Measurements from ENCODE around the gene CALM1. TPM values are rescaled to one million over a fixed set of nuclear protein-coding genes. Genes with fewer than 3 reads are reported as not detected.

The CALM1 gene
- total RNA-seq, 1 experiment from 2014 or later: 373 TPM

DNA sequence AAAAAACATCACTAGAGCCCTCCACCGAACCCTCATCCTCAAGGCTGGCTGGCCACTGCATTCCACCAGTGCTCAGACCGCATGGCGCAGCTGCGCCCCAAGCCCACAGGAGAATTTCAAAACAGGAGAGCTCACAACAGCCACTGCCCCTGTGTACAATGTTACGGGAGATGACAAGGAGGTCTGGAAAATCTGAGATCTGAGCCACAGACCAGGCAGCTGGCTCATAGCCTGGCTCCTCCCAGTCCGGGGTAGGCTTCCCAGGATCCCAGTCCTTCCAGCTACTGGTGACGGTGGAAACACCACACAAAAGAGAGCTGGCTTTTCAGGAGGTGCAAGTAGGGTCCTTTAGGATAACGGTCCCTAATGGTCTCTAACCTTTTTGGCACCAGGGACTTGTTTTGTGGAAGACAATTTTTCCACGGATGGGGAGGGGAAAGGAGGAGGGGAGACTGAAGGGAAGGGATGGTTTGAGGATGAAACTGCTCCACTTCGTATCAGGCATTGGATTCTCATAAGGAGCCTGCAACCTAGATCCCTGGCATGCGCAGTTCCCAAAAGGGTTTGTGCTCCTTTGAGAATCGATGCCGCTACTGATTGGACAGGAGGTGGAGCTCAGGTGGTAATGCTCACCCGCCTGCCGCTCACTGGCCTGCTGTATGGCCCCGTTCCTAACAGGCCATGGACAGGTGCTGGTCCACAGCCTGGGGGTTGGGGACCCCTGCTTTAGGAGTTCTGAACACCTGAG is 42.1 kb upstream of the CALM1 start (continued):
- TF ChIP-seq, protein P1, sequence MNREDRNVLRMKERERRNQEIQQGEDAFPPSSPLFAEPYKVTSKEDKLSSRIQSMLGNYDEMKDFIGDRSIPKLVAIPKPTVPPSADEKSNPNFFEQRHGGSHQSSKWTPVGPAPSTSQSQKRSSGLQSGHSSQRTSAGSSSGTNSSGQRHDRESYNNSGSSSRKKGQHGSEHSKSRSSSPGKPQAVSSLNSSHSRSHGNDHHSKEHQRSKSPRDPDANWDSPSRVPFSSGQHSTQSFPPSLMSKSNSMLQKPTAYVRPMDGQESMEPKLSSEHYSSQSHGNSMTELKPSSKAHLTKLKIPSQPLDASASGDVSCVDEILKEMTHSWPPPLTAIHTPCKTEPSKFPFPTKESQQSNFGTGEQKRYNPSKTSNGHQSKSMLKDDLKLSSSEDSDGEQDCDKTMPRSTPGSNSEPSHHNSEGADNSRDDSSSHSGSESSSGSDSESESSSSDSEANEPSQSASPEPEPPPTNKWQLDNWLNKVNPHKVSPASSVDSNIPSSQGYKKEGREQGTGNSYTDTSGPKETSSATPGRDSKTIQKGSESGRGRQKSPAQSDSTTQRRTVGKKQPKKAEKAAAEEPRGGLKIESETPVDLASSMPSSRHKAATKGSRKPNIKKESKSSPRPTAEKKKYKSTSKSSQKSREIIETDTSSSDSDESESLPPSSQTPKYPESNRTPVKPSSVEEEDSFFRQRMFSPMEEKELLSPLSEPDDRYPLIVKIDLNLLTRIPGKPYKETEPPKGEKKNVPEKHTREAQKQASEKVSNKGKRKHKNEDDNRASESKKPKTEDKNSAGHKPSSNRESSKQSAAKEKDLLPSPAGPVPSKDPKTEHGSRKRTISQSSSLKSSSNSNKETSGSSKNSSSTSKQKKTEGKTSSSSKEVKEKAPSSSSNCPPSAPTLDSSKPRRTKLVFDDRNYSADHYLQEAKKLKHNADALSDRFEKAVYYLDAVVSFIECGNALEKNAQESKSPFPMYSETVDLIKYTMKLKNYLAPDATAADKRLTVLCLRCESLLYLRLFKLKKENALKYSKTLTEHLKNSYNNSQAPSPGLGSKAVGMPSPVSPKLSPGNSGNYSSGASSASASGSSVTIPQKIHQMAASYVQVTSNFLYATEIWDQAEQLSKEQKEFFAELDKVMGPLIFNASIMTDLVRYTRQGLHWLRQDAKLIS (CRISPR knock-in tag; IDR thresholded peaks at IDR 0.05; ENCODE audit: borderline replicate concordance): no peak
- TF ChIP-seq OVOL2 (CRISPR knock-in tag; IDR thresholded peaks at IDR 0.05; ENCODE audit: borderline replicate concordance): no peak
- no peak for TF ChIP-seq RORB (CRISPR knock-in tag; IDR thresholded peaks at IDR 0.05)
- no peak for TF ChIP-seq FOXK1 (CRISPR knock-in tag; IDR thresholded peaks at IDR 0.05)
- TF ChIP-seq, protein P2, sequence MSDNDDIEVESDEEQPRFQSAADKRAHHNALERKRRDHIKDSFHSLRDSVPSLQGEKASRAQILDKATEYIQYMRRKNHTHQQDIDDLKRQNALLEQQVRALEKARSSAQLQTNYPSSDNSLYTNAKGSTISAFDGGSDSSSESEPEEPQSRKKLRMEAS (CRISPR knock-in tag; IDR thresholded peaks at IDR 0.05): no peak
- TF ChIP-seq NR3C1 (CRISPR knock-in tag; conservative IDR thresholded peaks at IDR 0.05; ENCODE audit: low read depth): no peak

DNA sequence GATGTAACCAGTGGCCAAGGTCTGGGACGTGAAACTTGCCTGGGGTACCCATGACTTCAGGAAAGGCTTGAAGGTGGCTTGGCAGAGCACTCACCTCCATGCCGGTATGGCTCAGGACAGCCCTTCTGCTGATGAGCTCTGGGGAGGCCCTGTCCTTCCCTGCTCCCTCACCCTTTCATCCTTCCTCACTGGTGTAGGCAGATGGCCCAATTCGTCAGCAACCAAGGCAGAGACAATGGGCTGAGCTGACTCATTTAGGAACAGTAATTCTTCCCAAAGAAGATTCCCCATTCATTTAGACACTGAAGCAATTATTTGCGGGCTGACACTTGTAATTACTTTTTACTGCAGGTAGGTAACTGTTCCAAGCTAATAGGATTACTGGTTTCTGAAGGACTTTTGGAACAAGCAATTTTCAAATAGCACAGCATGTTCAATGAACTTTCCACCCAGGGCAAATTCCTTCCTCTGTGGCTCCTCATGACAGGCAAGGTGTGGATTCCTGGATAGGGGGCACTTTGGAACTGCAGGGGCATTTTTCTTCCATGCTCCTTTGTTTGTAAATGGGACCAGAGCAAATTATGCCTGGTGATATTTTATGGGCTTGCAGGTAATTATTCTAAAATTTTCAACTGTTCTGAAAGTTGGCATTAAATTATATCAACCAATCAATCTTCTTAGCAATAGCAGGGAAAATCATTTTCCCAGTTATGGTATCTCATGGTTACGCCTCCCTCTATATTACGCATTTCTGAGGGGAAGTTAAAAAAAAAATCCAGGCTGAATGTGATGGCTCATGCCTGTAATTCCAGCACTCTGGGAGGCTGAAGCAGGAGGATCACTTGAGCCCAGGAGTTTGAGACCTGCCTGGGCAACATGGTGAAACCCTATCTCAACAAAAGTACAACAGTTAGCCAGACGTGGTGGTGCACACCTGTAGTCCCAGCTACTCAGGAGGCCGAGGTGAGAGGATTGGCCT is 41.0 kb upstream of the CALM1 start:
- ATAC-seq (no peak), DNase-seq (ENCODE audit: low spot score) (no peak)
- POLR2A ChIA-PET: interaction anchor here (0.7 kb wide), 1 partner anchor 415 kb away, joined by 3 read pairs; no protein-coding TSS in a partner anchor
- peaks cover 4% of the 10 kb centered on the region; the same call in 1 of the 2 replicates for H3K27me3 Mint-ChIP-seq (ENCODE audit: low read depth)
- H3K36me3 Mint-ChIP-seq: no peaks in the 10 kb centered on the region
- H3K9me3 Mint-ChIP-seq: peaks cover 3% of the 10 kb centered on the region; the same call in 1 of the 2 replicates
- TF ChIP-seq FOXK1 (CRISPR knock-in tag; IDR thresholded peaks at IDR 0.05) (no peak), CREM (CRISPR knock-in tag; IDR thresholded peaks at IDR 0.05) (no peak), GRHL2 (CRISPR knock-in tag; IDR thresholded peaks at IDR 0.05; ENCODE audit: insufficient replicate concordance, severe bottlenecking) (no peak), NFATC4 (CRISPR knock-in tag; IDR thresholded peaks at IDR 0.05) (no peak), ZNF396 (CRISPR knock-in tag; IDR thresholded peaks at IDR 0.05; ENCODE audit: borderline replicate concordance) (no peak), ZNF121 (CRISPR knock-in tag; IDR thresholded peaks at IDR 0.05) (no peak), NR2C2 (CRISPR knock-in tag; IDR thresholded peaks at IDR 0.05) (no peak)
- TF ChIP-seq, protein P1 (CRISPR knock-in tag; IDR thresholded peaks at IDR 0.05; ENCODE audit: borderline replicate concordance): no peak
- TF ChIP-seq, protein P3, sequence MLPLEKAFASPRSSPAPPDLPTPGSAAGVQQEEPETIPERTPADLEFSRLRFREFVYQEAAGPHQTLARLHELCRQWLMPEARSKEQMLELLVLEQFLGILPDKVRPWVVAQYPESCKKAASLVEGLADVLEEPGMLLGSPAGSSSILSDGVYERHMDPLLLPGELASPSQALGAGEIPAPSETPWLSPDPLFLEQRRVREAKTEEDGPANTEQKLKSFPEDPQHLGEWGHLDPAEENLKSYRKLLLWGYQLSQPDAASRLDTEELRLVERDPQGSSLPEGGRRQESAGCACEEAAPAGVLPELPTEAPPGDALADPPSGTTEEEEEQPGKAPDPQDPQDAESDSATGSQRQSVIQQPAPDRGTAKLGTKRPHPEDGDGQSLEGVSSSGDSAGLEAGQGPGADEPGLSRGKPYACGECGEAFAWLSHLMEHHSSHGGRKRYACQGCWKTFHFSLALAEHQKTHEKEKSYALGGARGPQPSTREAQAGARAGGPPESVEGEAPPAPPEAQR (CRISPR knock-in tag; IDR thresholded peaks at IDR 0.05): no peak
- TF ChIP-seq, protein P4, sequence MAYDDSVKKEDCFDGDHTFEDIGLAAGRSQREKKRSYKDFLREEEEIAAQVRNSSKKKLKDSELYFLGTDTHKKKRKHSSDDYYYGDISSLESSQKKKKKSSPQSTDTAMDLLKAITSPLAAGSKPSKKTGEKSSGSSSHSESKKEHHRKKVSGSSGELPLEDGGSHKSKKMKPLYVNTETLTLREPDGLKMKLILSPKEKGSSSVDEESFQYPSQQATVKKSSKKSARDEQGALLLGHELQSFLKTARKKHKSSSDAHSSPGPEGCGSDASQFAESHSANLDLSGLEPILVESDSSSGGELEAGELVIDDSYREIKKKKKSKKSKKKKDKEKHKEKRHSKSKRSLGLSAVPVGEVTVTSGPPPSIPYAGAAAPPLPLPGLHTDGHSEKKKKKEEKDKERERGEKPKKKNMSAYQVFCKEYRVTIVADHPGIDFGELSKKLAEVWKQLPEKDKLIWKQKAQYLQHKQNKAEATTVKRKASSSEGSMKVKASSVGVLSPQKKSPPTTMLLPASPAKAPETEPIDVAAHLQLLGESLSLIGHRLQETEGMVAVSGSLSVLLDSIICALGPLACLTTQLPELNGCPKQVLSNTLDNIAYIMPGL (CRISPR knock-in tag; IDR thresholded peaks at IDR 0.05): no peak
- TF ChIP-seq, protein P5, sequence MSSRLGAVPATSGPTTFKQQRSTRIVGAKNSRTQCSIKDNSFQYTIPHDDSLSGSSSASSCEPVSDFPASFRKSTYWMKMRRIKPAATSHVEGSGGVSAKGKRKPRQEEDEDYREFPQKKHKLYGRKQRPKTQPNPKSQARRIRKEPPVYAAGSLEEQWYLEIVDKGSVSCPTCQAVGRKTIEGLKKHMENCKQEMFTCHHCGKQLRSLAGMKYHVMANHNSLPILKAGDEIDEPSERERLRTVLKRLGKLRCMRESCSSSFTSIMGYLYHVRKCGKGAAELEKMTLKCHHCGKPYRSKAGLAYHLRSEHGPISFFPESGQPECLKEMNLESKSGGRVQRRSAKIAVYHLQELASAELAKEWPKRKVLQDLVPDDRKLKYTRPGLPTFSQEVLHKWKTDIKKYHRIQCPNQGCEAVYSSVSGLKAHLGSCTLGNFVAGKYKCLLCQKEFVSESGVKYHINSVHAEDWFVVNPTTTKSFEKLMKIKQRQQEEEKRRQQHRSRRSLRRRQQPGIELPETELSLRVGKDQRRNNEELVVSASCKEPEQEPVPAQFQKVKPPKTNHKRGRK (CRISPR knock-in tag; IDR thresholded peaks at IDR 0.05; ENCODE audit: borderline replicate concordance): no peak
- TF ChIP-seq, protein P6, sequence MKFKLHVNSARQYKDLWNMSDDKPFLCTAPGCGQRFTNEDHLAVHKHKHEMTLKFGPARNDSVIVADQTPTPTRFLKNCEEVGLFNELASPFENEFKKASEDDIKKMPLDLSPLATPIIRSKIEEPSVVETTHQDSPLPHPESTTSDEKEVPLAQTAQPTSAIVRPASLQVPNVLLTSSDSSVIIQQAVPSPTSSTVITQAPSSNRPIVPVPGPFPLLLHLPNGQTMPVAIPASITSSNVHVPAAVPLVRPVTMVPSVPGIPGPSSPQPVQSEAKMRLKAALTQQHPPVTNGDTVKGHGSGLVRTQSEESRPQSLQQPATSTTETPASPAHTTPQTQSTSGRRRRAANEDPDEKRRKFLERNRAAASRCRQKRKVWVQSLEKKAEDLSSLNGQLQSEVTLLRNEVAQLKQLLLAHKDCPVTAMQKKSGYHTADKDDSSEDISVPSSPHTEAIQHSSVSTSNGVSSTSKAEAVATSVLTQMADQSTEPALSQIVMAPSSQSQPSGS (CRISPR knock-in tag; IDR thresholded peaks at IDR 0.05; ENCODE audit: borderline replicate concordance, low read depth): no peak
- H3K27ac Mint-ChIP-seq: no peak overlapping the region
- H3K4me1 Mint-ChIP-seq: no peaks in the 10 kb centered on the region
- CTCF ChIA-PET: no interaction called here
- no peak overlapping the region for H3K4me3 Mint-ChIP-seq
